ENCODE measurements around the gene AK2.
A peak's percentile ranks its signal among the peaks of the same experiment; 100 is the strongest.
"Not testable (repeated sequence)": the region's sequence is repeated elsewhere in the genome, so short reads cannot be mapped to it uniquely, and the experiment has no call there.

Gene AK2

GRCh38 chr1:32980080-32980479 lies 56.6 kb downstream of the AK2 start:
- Histone ChIP-seq H3K4me2 (peak overlapping the region; percentile 76), H3K4me3 (IDR thresholded peaks at IDR 0.05; ENCODE audit: insufficient read depth, low read depth, low read length) (no peak overlapping the region)

GRCh38 chr1:32978854-32979253 lies 57.8 kb downstream of the AK2 start:
- Histone ChIP-seq H3K9ac (no peak overlapping the region), H3K27ac (no peak overlapping the region), H3K79me2 (ENCODE audit: insufficient read depth, low read depth) (no peaks in the 10 kb centered on the region), H3K4me1 (ENCODE audit: low read depth, poor library complexity, severe bottlenecking) (peaks cover 50% of the 10 kb centered on the region), H3K4me3 (IDR thresholded peaks at IDR 0.05; ENCODE audit: insufficient read depth, low read depth, low read length) (no peak overlapping the region), H3K36me3 (ENCODE audit: insufficient read depth) (no peaks in the 10 kb centered on the region), H4K20me1 (ENCODE audit: insufficient read depth) (no peaks in the 10 kb centered on the region), H2AFZ (ENCODE audit: low read depth) (no peak overlapping the region), H3K27me3 (ENCODE audit: insufficient read depth, low read depth) (no peaks in the 10 kb centered on the region), H3K4me2 (no peak overlapping the region)
- TF ChIP-seq CTCF (conservative IDR thresholded peaks at IDR 0.05; ENCODE audit: low read depth, low read length) = no peak

More at GRCh38 chr1:32980080-32980479, 56.6 kb downstream of the AK2 start:
- Histone ChIP-seq H4K20me1 (ENCODE audit: insufficient read depth) (no peaks in the 10 kb centered on the region), H3K79me2 (ENCODE audit: insufficient read depth, low read depth) (no peaks in the 10 kb centered on the region), H3K27ac (peak overlapping the region; percentile 88), H3K36me3 (ENCODE audit: insufficient read depth) (no peaks in the 10 kb centered on the region), H3K27me3 (ENCODE audit: insufficient read depth, low read depth) (no peaks in the 10 kb centered on the region), H3K4me1 (ENCODE audit: low read depth, poor library complexity, severe bottlenecking) (peaks cover 62% of the 10 kb centered on the region), H2AFZ (ENCODE audit: low read depth) (no peak overlapping the region), H3K9ac (no peak overlapping the region)
- TF ChIP-seq CTCF (conservative IDR thresholded peaks at IDR 0.05; ENCODE audit: low read depth, low read length) = no peak

- no peak overlapping the region for H3K4me2 ChIP-seq
- TF ChIP-seq CTCF (conservative IDR thresholded peaks at IDR 0.05; ENCODE audit: low read depth, low read length) = no peak
- no peak overlapping the region for H3K4me3 ChIP-seq (IDR thresholded peaks at IDR 0.05; ENCODE audit: insufficient read depth, low read depth, low read length)
- H3K4me1 ChIP-seq (ENCODE audit: low read depth, poor library complexity, severe bottlenecking) = peaks cover 38% of the 10 kb centered on the region
- H3K27ac ChIP-seq = no peak overlapping the region
- no peaks in the 10 kb centered on the region for H3K36me3 ChIP-seq (ENCODE audit: insufficient read depth)
- no peaks in the 10 kb centered on the region for H3K27me3 ChIP-seq (ENCODE audit: insufficient read depth, low read depth)
- H2AFZ ChIP-seq (ENCODE audit: low read depth) = no peak overlapping the region
- no peaks in the 10 kb centered on the region for H3K79me2 ChIP-seq (ENCODE audit: insufficient read depth, low read depth)
- no peaks in the 10 kb centered on the region for H4K20me1 ChIP-seq (ENCODE audit: insufficient read depth)
- H3K9ac ChIP-seq = no peak overlapping the region
Measured at GRCh38 chr1:32977546-32978087, 59.1 kb downstream of the AK2 start.

GRCh38 chr1:32975055-32975454 lies 61.6 kb downstream of the AK2 start:
- not testable (repeated sequence) for H3K4me3 ChIP-seq (IDR thresholded peaks at IDR 0.05; ENCODE audit: insufficient read depth, low read depth, low read length); H3K27ac ChIP-seq; H3K4me2 ChIP-seq; H4K20me1 ChIP-seq (ENCODE audit: insufficient read depth); H3K9ac ChIP-seq; H3K27me3 ChIP-seq (ENCODE audit: insufficient read depth, low read depth); H3K79me2 ChIP-seq (ENCODE audit: insufficient read depth, low read depth); H3K36me3 ChIP-seq (ENCODE audit: insufficient read depth); H2AFZ ChIP-seq (ENCODE audit: low read depth)
- peaks cover 13% of the 10 kb centered on the region for H3K4me1 ChIP-seq (ENCODE audit: low read depth, poor library complexity, severe bottlenecking)

GRCh38 chr1:32973458-32973857 lies 63.2 kb downstream of the AK2 start:
- H3K4me3 ChIP-seq (IDR thresholded peaks at IDR 0.05; ENCODE audit: insufficient read depth, low read depth, low read length); H3K27me3 ChIP-seq (ENCODE audit: insufficient read depth, low read depth); H3K27ac ChIP-seq; H4K20me1 ChIP-seq (ENCODE audit: insufficient read depth); H3K4me2 ChIP-seq; H3K9ac ChIP-seq; H2AFZ ChIP-seq (ENCODE audit: low read depth); H3K36me3 ChIP-seq (ENCODE audit: insufficient read depth); H3K79me2 ChIP-seq (ENCODE audit: insufficient read depth, low read depth): not testable (repeated sequence)
- peaks cover 12% of the 10 kb centered on the region for H3K4me1 ChIP-seq (ENCODE audit: low read depth, poor library complexity, severe bottlenecking)
